Ishikawa (cell line): Measurements from ENCODE around the gene CEACAM16.

ENCODE experiments used
- CEBPB ChIP-seq: IDR thresholded peaks from 2 replicates; pipeline ENCODE4 v1.6.1; 2012
- CREB1 ChIP-seq: IDR thresholded peaks from 2 replicates; pipeline ENCODE4 v1.6.1; 2012; ENCODE audit warnings: low read depth
- EGR1 ChIP-seq: IDR thresholded peaks from 2 replicates; pipeline ENCODE4 v1.6.1; 2012
- EP300 ChIP-seq: IDR thresholded peaks from 2 replicates; pipeline ENCODE4 v1.6.1; 2012; ENCODE audit warnings: borderline replicate concordance
- FOXM1 ChIP-seq: IDR thresholded peaks from 2 replicates; pipeline ENCODE4 v1.6.1; 2012; ENCODE audit warnings: low read depth, borderline replicate concordance
- MAX ChIP-seq: IDR thresholded peaks from 2 replicates; pipeline ENCODE4 v1.6.1; 2012
- NFIC ChIP-seq: IDR thresholded peaks from 2 replicates; pipeline ENCODE4 v1.6.1; 2012
- RAD21 ChIP-seq: IDR thresholded peaks from 2 replicates; pipeline ENCODE4 v1.6.1; 2012; ENCODE audit warnings: low read depth
- TAF1 ChIP-seq: IDR thresholded peaks from 2 replicates; pipeline ENCODE4 v1.6.1; 2012; ENCODE audit warnings: low read depth, mild to moderate bottlenecking
- TCF12 ChIP-seq: IDR thresholded peaks from 2 replicates; pipeline ENCODE4 v1.6.1; 2012; ENCODE audit warnings: low read depth
- TEAD4 ChIP-seq: IDR thresholded peaks from 2 replicates; pipeline ENCODE4 v1.6.1; 2012
- USF1 ChIP-seq: IDR thresholded peaks from 2 replicates; pipeline ENCODE4 v1.6.1; 2012
- YY1 ChIP-seq: IDR thresholded peaks from 2 replicates; pipeline ENCODE4 v1.6.1; 2012; ENCODE audit warnings: low read depth
- ZBTB7A ChIP-seq: IDR thresholded peaks from 2 replicates; pipeline ENCODE4 v1.6.1; 2012; ENCODE audit warnings: low read depth
- TF ChIP-seq, protein P1 (sequence below): IDR thresholded peaks from 2 replicates; pipeline ENCODE4 v1.6.1; 2012; ENCODE audit warnings: low read depth, mild to moderate bottlenecking

CEACAM16 gene

GRCh38 chr19:44707794-44708193 is 8.8 kb downstream of the CEACAM16 start:
- TF ChIP-seq TEAD4: no peak
- TF ChIP-seq EP300: no peak
- no peak for TF ChIP-seq RAD21
- no peak for TF ChIP-seq EGR1
- TF ChIP-seq ZBTB7A: no peak
- no peak for TF ChIP-seq MAX
- TF ChIP-seq, protein P1, sequence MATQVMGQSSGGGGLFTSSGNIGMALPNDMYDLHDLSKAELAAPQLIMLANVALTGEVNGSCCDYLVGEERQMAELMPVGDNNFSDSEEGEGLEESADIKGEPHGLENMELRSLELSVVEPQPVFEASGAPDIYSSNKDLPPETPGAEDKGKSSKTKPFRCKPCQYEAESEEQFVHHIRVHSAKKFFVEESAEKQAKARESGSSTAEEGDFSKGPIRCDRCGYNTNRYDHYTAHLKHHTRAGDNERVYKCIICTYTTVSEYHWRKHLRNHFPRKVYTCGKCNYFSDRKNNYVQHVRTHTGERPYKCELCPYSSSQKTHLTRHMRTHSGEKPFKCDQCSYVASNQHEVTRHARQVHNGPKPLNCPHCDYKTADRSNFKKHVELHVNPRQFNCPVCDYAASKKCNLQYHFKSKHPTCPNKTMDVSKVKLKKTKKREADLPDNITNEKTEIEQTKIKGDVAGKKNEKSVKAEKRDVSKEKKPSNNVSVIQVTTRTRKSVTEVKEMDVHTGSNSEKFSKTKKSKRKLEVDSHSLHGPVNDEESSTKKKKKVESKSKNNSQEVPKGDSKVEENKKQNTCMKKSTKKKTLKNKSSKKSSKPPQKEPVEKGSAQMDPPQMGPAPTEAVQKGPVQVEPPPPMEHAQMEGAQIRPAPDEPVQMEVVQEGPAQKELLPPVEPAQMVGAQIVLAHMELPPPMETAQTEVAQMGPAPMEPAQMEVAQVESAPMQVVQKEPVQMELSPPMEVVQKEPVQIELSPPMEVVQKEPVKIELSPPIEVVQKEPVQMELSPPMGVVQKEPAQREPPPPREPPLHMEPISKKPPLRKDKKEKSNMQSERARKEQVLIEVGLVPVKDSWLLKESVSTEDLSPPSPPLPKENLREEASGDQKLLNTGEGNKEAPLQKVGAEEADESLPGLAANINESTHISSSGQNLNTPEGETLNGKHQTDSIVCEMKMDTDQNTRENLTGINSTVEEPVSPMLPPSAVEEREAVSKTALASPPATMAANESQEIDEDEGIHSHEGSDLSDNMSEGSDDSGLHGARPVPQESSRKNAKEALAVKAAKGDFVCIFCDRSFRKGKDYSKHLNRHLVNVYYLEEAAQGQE: no peak
- TF ChIP-seq TAF1: no peak
- no peak for TF ChIP-seq NFIC
- TF ChIP-seq TCF12: no peak
- TF ChIP-seq FOXM1: no peak
- no peak for TF ChIP-seq YY1
- no peak for TF ChIP-seq CREB1
- no peak for TF ChIP-seq USF1
- TF ChIP-seq CEBPB: no peak

GRCh38 chr19:44708940-44709339 is 10.0 kb downstream of the CEACAM16 start:
- TF ChIP-seq EP300 (no peak), TAF1 (no peak), RAD21 (no peak), EGR1 (no peak), CEBPB (no peak), ZBTB7A (no peak), TCF12 (no peak)
- TF ChIP-seq, protein P1: no peak

DNA sequence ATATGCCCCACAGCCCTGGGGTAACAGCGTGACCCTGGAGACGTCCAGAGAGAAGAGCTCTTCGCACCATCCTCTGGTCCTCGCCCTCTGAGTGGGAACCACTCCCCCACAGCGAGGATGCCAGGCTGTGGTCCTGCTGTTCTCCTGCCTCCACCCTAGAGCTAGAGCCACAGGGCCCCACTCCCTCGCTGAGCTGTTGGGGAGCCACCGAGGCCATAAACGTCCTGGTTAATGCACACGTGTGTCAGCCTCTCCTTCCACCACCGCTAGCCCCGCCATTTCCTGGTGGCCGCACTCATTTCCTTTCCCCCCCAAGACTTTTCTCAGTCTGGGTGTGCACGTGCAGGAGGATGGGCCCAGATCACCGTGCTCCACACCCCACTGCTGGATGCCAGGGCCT is 11.5 kb downstream of the CEACAM16 start:
- TF ChIP-seq ZBTB7A (no peak), RAD21 (no peak), FOXM1 (no peak), YY1 (no peak), USF1 (no peak), EGR1 (no peak), TAF1 (no peak), TEAD4 (no peak), MAX (no peak), CREB1 (no peak), EP300 (no peak), TCF12 (no peak), NFIC (no peak), CEBPB (no peak)
- TF ChIP-seq, protein P1: no peak

DNA sequence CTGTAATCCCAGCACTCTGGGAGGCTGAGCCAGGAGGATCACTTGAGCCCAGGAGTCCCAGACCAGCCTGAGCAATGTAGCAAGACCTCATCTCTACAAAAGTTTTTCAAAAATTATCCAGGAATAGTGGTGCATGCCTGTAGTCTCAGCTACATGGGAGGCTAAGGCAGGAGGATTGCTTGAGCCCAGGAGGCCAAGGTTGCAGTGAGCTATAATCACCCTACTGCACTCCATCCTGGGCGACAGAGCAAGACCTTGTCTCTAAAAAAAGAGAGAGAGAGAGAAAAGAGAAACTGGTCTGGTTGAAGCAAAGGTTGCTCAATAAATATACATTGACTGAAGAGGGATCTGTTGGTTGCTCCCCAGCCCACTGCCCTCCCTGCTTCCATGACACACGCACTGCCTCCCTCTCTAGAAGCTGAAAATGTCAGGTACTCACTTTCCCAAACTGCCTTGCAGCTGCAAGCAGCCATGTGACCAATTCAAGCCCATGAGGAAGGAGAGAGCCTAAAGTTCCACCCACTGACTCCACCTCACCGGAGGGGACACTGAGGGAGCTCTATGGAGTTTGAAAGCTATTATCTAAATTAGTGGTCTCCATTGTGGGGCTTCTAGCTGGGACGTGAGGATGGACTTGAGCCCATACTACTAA is 14.0 kb downstream of the CEACAM16 start:
- no peak for TF ChIP-seq TCF12
- peak; percentile 89 for TF ChIP-seq USF1
- TF ChIP-seq CREB1: no peak
